GM18873 (cell line): ENCODE measurements around the gene PTPN6.

Source experiments
- ATAC-seq: cut with Tn5 transposase; IDR thresholded peaks from one replicate; pipeline ENCODE4 v1.9.1; 2021; ENCODE audit warnings: mild to moderate bottlenecking, moderate library complexity, moderate number of reproducible peaks; ENCODE audit not compliant: unreplicated experiment, low FRiP score

PTPN6 gene

GRCh38 chr12:6963791-6964413, 12.7 kb downstream of the PTPN6 start:
- ATAC-seq, result no peak

GRCh38 chr12:6964605-6965025, 13.5 kb downstream of the PTPN6 start:
- no peak for ATAC-seq

DNA sequence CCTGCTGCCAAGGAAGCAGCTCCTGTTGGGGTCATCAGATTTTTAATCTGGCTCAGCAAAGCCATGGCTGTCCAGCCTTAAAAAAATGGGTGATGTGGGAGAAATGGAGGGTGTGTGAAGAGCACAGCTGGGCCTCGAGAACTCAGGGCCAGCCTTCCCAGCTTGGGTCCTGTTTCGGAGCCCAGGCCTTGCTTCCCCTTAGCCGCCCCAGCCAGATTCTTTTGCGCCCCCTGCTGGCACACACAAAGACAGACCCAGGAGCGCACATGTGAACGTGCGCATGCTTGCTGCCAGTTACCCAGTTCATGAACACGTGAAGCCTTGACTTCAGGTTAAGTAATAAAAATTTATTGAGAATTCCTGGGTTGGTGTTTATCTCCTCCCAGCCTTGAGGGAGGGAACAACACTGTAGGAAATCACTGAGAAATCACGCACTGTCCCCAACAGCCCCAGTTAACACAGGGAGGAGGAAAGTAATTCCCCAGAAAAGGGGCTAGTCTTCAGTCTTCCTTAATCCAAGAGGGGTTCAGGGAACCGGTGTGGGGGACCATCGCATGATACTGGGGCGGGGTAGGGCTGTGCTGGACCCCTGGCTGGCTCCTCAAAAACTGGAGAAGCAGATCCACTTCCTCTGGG, 14.0 kb downstream of the PTPN6 start:
- no peak for ATAC-seq

- no peak for ATAC-seq
Observed at GRCh38 chr12:6965714-6966113, 14.6 kb downstream of the PTPN6 start.

DNA sequence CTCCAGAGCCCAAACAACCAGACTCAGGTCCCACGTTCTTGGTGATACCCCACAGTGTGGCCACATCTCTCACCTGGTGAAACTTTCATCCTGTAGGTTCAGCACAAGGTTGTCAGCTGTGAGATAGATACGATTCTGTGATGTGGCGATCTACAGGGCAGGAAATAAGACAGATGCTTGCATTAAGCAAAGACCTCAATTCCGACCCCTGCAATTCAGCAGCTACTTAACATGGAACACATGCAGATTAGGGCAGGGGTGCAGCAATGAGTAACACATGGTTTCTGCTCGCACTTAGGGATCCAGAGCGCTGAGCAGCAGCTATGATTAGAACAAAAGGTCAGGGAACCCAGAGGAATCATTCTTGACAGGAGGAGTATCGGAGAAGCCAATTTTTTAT, 15.2 kb downstream of the PTPN6 start:
- no peak for ATAC-seq

DNA sequence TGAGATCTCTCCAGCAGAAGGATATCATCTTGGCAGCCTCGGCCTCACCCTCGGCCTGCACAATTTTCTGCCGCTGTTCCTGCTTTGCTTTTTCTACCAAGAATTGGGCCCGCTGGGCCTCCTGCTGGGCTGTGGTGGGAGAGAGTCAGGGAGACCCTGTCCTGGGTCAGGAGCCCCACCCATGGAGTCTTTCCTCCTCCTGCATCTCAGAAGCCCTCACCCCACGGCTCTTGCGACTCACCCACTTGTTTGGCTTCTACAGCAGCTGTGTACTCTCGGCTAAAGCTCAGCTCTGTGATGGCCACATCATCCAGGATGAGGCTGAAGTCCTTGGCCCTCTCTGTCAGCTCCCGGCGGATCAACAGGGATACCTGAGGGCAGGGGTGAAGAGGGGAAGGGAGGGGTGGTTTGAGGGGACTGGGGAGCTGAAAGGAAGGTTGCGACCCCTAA, 16.5 kb downstream of the PTPN6 start:
- ATAC-seq, result no peak

DNA sequence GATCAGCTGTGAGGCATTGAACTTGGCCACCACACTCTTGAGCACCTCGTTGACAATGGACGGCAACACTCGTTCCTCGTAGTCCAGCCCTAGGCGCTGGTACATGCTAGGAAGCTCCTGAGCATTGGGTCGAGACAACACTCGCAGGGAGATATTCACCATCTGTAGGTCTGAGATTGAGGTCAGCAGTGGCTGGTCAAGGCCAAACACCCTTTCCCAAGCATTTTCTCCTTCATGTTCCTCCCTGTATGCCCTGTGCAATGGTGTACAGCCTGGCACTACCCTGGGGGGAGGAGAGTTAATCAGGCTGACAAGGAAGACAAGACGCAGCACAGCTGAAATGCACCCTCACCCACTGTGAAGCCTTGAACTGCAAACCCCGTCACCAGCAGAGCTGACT, 17.3 kb downstream of the PTPN6 start:
- ATAC-seq, result no peak

- ATAC-seq, result no peak
Observed at GRCh38 chr12:6970096-6970527, 19.0 kb downstream of the PTPN6 start.

GRCh38 chr12:6974180-6974579, 23.0 kb downstream of the PTPN6 start:
- no peak for ATAC-seq

- no peak for ATAC-seq
Observed at GRCh38 chr12:6975297-6976032, 24.3 kb downstream of the PTPN6 start.

DNA sequence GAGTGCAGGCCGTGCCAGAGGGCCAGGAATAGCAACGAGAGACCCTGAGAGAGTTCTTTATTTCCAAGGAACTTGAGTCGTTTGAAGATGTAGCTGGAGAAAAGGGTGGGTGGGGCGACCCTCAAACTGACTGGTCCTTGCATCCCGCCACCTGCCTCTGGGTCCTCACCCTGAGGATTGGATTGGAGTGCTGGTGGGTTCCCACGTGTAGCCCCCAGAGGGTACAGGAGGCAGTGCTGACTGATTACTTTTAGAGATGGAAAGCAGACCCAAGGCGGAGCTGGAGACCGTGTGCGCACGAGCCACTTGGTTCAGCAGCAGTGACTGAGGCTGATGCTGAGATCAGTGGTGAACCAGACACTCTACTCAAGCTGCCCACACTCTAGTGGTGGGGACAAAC, 26.5 kb downstream of the PTPN6 start:
- no peak for ATAC-seq

- no peak for ATAC-seq
Observed at GRCh38 chr12:6978188-6978587, 27.0 kb downstream of the PTPN6 start.

GRCh38 chr12:6978611-6979011, 27.5 kb downstream of the PTPN6 start:
- ATAC-seq, result no peak

DNA sequence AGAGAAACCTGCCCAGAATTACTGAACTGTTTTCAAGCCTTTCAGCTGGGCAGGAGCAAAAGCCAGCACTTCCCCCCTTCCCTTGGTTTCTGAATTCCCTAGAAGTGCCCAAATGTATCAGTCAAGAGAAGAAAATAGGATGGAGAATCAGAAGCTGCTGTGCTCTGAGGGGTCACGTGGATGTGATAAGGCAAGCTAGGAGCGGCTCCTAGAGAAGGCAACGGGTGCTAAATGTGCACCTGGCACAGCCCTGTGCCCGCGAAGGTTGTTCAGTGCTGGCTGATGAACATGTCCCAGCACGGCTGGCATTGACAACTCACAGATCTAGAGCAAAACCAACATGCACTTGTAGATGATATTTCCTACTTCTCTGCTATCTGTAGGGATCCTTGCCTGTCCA, 27.9 kb downstream of the PTPN6 start:
- ATAC-seq, result no peak

DNA sequence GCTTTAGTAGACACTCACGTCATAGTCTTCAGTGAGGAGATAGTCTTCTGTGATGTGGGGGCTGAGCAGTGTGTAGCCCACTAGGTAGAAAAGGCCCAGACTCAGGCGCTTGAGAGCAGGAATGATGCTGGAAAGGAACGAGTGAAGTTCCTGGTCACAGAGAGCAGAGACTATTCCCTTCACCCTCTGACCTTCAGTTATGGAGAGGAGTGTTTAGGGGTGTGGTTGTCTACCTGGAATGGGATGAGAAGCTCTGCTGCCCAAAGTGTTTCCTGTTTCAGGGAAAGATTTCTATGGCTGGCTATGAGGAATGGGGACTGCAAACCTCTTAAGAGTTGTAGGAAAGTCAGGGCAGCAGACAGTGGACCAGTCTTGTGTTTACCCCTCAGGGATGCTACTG, 28.3 kb downstream of the PTPN6 start:
- no peak for ATAC-seq

DNA sequence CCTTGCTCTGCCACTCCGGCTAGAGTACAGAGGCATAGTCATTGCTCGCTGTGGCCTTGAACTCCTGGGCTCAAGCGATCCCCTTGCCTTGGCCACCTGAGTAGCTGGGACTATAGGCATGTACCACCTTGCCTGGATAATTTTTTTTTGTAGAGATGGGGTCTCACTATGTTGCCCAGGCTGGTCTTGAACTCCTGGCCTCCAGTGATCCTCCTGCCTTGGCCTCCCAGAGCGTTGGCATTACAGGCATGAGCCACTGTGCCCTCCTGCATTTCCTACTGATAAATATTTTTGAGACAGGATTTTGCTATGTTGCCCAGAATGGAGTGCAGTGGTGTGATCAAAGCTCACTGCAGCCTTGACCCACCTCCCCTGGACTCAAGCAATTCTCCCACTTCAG, 28.9 kb downstream of the PTPN6 start:
- ATAC-seq, result no peak

GRCh38 chr12:6980740-6981139, 29.6 kb downstream of the PTPN6 start:
- no peak for ATAC-seq

GRCh38 chr12:6981152-6982052, 30.2 kb downstream of the PTPN6 start:
- ATAC-seq, result no peak

- ATAC-seq, result no peak
Observed at GRCh38 chr12:6982532-6982931, 31.4 kb downstream of the PTPN6 start.

GRCh38 chr12:6987956-6988553, 36.9 kb downstream of the PTPN6 start:
- ATAC-seq, result no peak
